ENCODE results near the gene SLC22A16. TPM values are rescaled to one million over a fixed set of nuclear protein-coding genes. Genes with fewer than 3 reads are reported as not detected.

SLC22A16 gene
- total and polyA plus RNA-seq, 2 of the 13 experiments (the other 11 are each of a cell fraction or from before 2014, with no cell fraction given) = 0.04 TPM; not detected in 1

DNA sequence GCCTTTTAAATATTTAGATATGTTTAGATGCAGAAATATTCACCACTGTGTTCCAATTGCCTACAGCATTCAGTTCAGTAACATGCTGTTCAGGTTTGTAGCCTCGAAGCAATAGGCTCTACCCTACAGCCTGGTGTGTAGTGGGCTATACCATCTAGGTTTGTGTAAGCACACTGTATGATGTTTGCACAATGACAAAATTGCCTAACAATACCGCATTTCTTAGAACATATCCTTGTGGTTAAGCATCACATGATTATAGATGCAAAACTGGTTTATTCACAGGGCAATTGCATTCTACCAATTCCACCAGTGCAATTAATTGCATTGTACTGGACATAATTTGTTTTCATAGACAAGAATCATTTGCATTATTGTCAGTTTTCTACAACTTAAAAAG, 7.9 kb upstream of the SLC22A16 start:
- no peak overlapping the region for H3K27ac ChIP-seq (ENCODE audit: extremely low read length, insufficient read depth, low read length)
- peaks cover 7% of the 10 kb centered on the region for H3K9me3 ChIP-seq (ENCODE audit: low read length)
- ChIA-PET CTCF (ENCODE audit: low intra/inter-chr PET ratio, low total read pairs) (no interaction called here), POLR2A (no interaction called here)
- no peak overlapping the region for H3K9ac ChIP-seq (ENCODE audit: insufficient read depth, low read depth, low read length)
- in situ Hi-C loops (cut with HindIII; ENCODE audit: extremely low pct_ligation_motif_present, low pct_unique_long_range_greater_than_20kb) (no loop called here), intact Hi-C loops (cut with micrococcal nuclease; ENCODE audit: unreplicated experiment) (no loop called here)
- TF ChIP-seq CEBPG (CRISPR knock-in tag; IDR thresholded peaks at IDR 0.05) = 0 out of 2 replicates have a peak, but pooled peaks have one; percentile 4
- TF ChIP-seq ZNF556 (CRISPR knock-in tag; IDR thresholded peaks at IDR 0.05; ENCODE audit: borderline replicate concordance) = no peak
- H3K27me3 ChIP-seq (ENCODE audit: control insufficient read depth in 1 of 2, insufficient read depth in 2 of 2, low read length in 2 of 2) = no peaks in the 10 kb centered on the region
- no peak overlapping the region for H3K4me3 ChIP-seq (replicated peaks in 1 of 3; ENCODE audit: insufficient read depth in 1 of 3, low read depth in 2 of 3, low read length in 3 of 3)
- 29% methylated on average over 2 of the region's 2 CpGs for WGBS (ENCODE audit: low lambda C conversion rate)
- no peaks in the 10 kb centered on the region for H3K4me1 ChIP-seq (ENCODE audit: insufficient read depth, low read length)
- BruUV-seq (replicated peaks) = no TSS peak
- no peak for DNase-seq (ENCODE audit: low spot score)
- no peaks in the 10 kb centered on the region for H3K36me3 ChIP-seq (replicated peaks in 1 of 2; ENCODE audit: control insufficient read depth in 1 of 2, insufficient read depth in 2 of 2, low read length in 2 of 2)
- ATAC-seq = no peak
- H3K4me2 ChIP-seq (ENCODE audit: low read depth, low read length) = no peak overlapping the region
- no peaks in the 10 kb centered on the region for H3K79me2 ChIP-seq (ENCODE audit: insufficient read depth, low read length)
- H2AFZ ChIP-seq (ENCODE audit: low read length) = no peak overlapping the region
- H4K20me1 ChIP-seq (ENCODE audit: insufficient read depth, low read length) = no peaks in the 10 kb centered on the region
- FAIRE-seq = no peak

GRCh38 chr6:110482774-110483400, 6.5 kb upstream of the SLC22A16 start:
- Histone ChIP-seq H3K27ac (ENCODE audit: extremely low read length, insufficient read depth, low read length) (no peak overlapping the region), H3K9me3 (ENCODE audit: low read length) (peaks cover 7% of the 10 kb centered on the region), H3K9ac (ENCODE audit: insufficient read depth, low read depth, low read length) (no peak overlapping the region), H3K27me3 (ENCODE audit: control insufficient read depth in 1 of 2, insufficient read depth in 2 of 2, low read length in 2 of 2) (no peaks in the 10 kb centered on the region), H3K4me3 (replicated peaks in 1 of 3; ENCODE audit: insufficient read depth in 1 of 3, low read depth in 2 of 3, low read length in 3 of 3) (no peak overlapping the region), H4K20me1 (ENCODE audit: insufficient read depth, low read length) (no peaks in the 10 kb centered on the region), H3K79me2 (ENCODE audit: insufficient read depth, low read length) (no peaks in the 10 kb centered on the region), H3K4me1 (ENCODE audit: insufficient read depth, low read length) (no peaks in the 10 kb centered on the region), H3K4me2 (ENCODE audit: low read depth, low read length) (no peak overlapping the region), H3K36me3 (replicated peaks in 1 of 2; ENCODE audit: control insufficient read depth in 1 of 2, insufficient read depth in 2 of 2, low read length in 2 of 2) (no peaks in the 10 kb centered on the region), H2AFZ (ENCODE audit: low read length) (no peak overlapping the region)
- no peak for TF ChIP-seq ZBTB34 (CRISPR knock-in tag; IDR thresholded peaks at IDR 0.05)
- peak; percentile 90 for TF ChIP-seq CEBPB (IDR thresholded peaks at IDR 0.05; ENCODE audit: borderline replicate concordance, low read depth, low read length)
- peak; percentile 56 for TF ChIP-seq CEBPG (CRISPR knock-in tag; IDR thresholded peaks at IDR 0.05)
- DNase-seq (ENCODE audit: low spot score) (no peak), FAIRE-seq (no peak), ATAC-seq (no peak)
- intact Hi-C loops (cut with micrococcal nuclease; ENCODE audit: unreplicated experiment) = no loop called here
- ChIA-PET CTCF (ENCODE audit: low intra/inter-chr PET ratio, low total read pairs) (no interaction called here), POLR2A (no interaction called here)
- 65% methylated on average over 7 of the region's 7 CpGs for WGBS (ENCODE audit: low lambda C conversion rate)
- BruUV-seq (replicated peaks) = no TSS peak
- in situ Hi-C loops (cut with HindIII; ENCODE audit: extremely low pct_ligation_motif_present, low pct_unique_long_range_greater_than_20kb) = no loop called here

Measured in HepG2 (cell line).